ENCODE results near the gene ZBTB48.

The ZBTB48 gene

GRCh38 chr1:6585081-6585722 is 5.4 kb downstream of the ZBTB48 start:
- Histone ChIP-seq H3K27ac (ENCODE audit: low read depth, low read length) (no peak overlapping the region), H3K4me1 (ENCODE audit: control insufficient read depth, insufficient read depth, low read length, unreplicated experiment) (peaks cover 14% of the 10 kb centered on the region), H3K36me3 (ENCODE audit: insufficient read depth, low read length) (no peaks in the 10 kb centered on the region), H3K27me3 (ENCODE audit: insufficient read depth, low read length) (no peaks in the 10 kb centered on the region), H3K79me2 (ENCODE audit: control insufficient read depth, insufficient read depth, low read length, unreplicated experiment) (peaks cover 7% of the 10 kb centered on the region), H2AFZ (ENCODE audit: low read length, unreplicated experiment) (no peak overlapping the region), H3K4me3 (ENCODE audit: low read depth, low read length) (no peak overlapping the region)

- Histone ChIP-seq H3K27me3 (ENCODE audit: insufficient read depth, low read length) (no peaks in the 10 kb centered on the region), H2AFZ (ENCODE audit: low read length, unreplicated experiment) (no peak overlapping the region), H3K27ac (ENCODE audit: low read depth, low read length) (no peak overlapping the region), H3K4me1 (ENCODE audit: control insufficient read depth, insufficient read depth, low read length, unreplicated experiment) (peaks cover 10% of the 10 kb centered on the region), H3K36me3 (ENCODE audit: insufficient read depth, low read length) (no peaks in the 10 kb centered on the region), H3K4me3 (ENCODE audit: low read depth, low read length) (no peak overlapping the region), H3K79me2 (ENCODE audit: control insufficient read depth, insufficient read depth, low read length, unreplicated experiment) (peaks cover under 1% of the 10 kb centered on the region)
These were observed 6.0 kb downstream of the ZBTB48 start for GRCh38 chr1:6585841-6586240.

GRCh38 chr1:6586404-6586816 is 6.6 kb downstream of the ZBTB48 start:
- H3K27me3 ChIP-seq (ENCODE audit: insufficient read depth, low read length), result no peaks in the 10 kb centered on the region
- no peak overlapping the region for H3K4me3 ChIP-seq (ENCODE audit: low read depth, low read length)
- H3K36me3 ChIP-seq (ENCODE audit: insufficient read depth, low read length), result no peaks in the 10 kb centered on the region
- no peak overlapping the region for H2AFZ ChIP-seq (ENCODE audit: low read length, unreplicated experiment)
- H3K79me2 ChIP-seq (ENCODE audit: control insufficient read depth, insufficient read depth, low read length, unreplicated experiment), result no peaks in the 10 kb centered on the region
- no peak overlapping the region for H3K27ac ChIP-seq (ENCODE audit: low read depth, low read length)
- H3K4me1 ChIP-seq (ENCODE audit: control insufficient read depth, insufficient read depth, low read length, unreplicated experiment), result peaks cover 5% of the 10 kb centered on the region

- Histone ChIP-seq H2AFZ (ENCODE audit: low read length, unreplicated experiment) (no peak overlapping the region), H3K4me1 (ENCODE audit: control insufficient read depth, insufficient read depth, low read length, unreplicated experiment) (no peaks in the 10 kb centered on the region), H3K79me2 (ENCODE audit: control insufficient read depth, insufficient read depth, low read length, unreplicated experiment) (no peaks in the 10 kb centered on the region), H3K36me3 (ENCODE audit: insufficient read depth, low read length) (no peaks in the 10 kb centered on the region), H3K27me3 (ENCODE audit: insufficient read depth, low read length) (no peaks in the 10 kb centered on the region), H3K27ac (ENCODE audit: low read depth, low read length) (no peak overlapping the region), H3K4me3 (ENCODE audit: low read depth, low read length) (no peak overlapping the region)
These were observed 7.6 kb downstream of the ZBTB48 start for GRCh38 chr1:6587261-6588005.

DNA sequence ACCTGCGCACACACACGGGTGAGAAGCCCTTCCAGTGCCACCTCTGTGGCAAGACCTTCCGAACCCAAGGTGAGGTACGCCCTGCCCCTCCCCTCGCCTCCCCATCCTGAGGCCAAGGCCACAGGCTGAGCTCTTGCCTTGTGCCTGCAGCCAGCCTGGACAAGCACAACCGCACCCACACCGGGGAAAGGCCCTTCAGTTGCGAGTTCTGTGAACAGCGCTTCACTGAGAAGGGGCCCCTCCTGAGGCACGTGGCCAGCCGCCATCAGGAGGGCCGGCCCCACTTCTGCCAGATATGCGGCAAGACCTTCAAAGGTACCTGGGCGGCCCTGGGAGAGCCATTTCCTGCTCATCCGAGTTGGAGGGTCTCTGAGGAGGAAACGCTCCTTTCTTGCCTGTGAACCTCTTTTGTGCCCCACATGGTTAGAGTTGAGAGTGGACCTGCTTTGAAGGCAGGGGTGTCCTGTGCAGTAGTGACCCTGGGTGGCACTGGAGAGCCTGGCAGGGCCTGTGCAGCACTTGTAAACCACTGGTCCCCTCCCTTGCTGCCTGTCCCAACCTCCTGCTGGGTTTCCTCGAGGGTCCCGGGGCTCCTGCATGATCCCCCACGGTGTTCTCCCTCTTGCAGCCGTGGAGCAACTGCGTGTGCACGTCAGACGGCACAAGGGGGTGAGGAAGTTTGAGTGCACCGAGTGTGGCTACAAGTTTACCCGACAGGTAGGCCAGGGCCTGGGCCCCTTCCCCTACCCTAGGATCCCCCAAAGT is 8.5 kb downstream of the ZBTB48 start:
- H3K27ac ChIP-seq (ENCODE audit: low read depth, low read length), result no peak overlapping the region
- no peak overlapping the region for H2AFZ ChIP-seq (ENCODE audit: low read length, unreplicated experiment)
- no peak overlapping the region for H3K4me3 ChIP-seq (ENCODE audit: low read depth, low read length)
- peaks cover 3% of the 10 kb centered on the region for H3K79me2 ChIP-seq (ENCODE audit: control insufficient read depth, insufficient read depth, low read length, unreplicated experiment)
- H3K27me3 ChIP-seq (ENCODE audit: insufficient read depth, low read length), result no peaks in the 10 kb centered on the region
- H3K4me1 ChIP-seq (ENCODE audit: control insufficient read depth, insufficient read depth, low read length, unreplicated experiment), result no peaks in the 10 kb centered on the region
- no peaks in the 10 kb centered on the region for H3K36me3 ChIP-seq (ENCODE audit: insufficient read depth, low read length)

DNA sequence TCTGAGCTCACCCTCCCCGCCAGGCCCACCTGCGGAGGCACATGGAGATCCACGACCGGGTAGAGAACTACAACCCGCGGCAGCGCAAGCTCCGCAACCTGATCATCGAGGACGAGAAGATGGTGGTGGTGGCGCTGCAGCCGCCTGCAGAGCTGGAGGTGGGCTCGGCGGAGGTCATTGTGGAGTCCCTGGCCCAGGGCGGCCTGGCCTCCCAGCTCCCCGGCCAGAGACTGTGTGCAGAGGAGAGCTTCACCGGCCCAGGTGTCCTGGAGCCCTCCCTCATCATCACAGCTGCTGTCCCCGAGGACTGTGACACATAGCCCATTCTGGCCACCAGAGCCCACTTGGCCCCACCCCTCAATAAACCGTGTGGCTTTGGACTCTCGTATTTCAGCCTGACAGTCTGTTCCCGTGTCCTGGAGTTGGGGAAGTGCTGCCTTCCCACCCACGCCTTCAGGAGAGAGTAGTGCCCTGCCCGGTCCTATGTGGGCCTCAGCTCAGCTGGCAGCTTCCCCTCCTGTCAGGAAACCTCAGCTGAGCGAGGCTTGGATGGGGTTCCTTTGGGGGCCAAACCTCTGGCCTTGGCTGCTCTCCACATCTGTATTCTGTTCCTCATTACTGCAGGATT is 9.2 kb downstream of the ZBTB48 start:
- Histone ChIP-seq H3K4me1 (ENCODE audit: control insufficient read depth, insufficient read depth, low read length, unreplicated experiment) (no peaks in the 10 kb centered on the region), H2AFZ (ENCODE audit: low read length, unreplicated experiment) (no peak overlapping the region), H3K4me3 (ENCODE audit: low read depth, low read length) (no peak overlapping the region), H3K27ac (ENCODE audit: low read depth, low read length) (no peak overlapping the region), H3K27me3 (ENCODE audit: insufficient read depth, low read length) (no peaks in the 10 kb centered on the region), H3K36me3 (ENCODE audit: insufficient read depth, low read length) (peaks cover 6% of the 10 kb centered on the region; the same call in 1 of the 2 replicates), H3K79me2 (ENCODE audit: control insufficient read depth, insufficient read depth, low read length, unreplicated experiment) (peaks cover 3% of the 10 kb centered on the region)

- H3K36me3 ChIP-seq (ENCODE audit: insufficient read depth, low read length), result peaks cover 7% of the 10 kb centered on the region; the same call in 1 of the 2 replicates
- no peak overlapping the region for H3K27ac ChIP-seq (ENCODE audit: low read depth, low read length)
- H3K4me1 ChIP-seq (ENCODE audit: control insufficient read depth, insufficient read depth, low read length, unreplicated experiment), result no peaks in the 10 kb centered on the region
- H2AFZ ChIP-seq (ENCODE audit: low read length, unreplicated experiment), result no peak overlapping the region
- no peaks in the 10 kb centered on the region for H3K27me3 ChIP-seq (ENCODE audit: insufficient read depth, low read length)
- H3K4me3 ChIP-seq (ENCODE audit: low read depth, low read length), result no peak overlapping the region
- peaks cover 3% of the 10 kb centered on the region for H3K79me2 ChIP-seq (ENCODE audit: control insufficient read depth, insufficient read depth, low read length, unreplicated experiment)
These were observed 10.3 kb downstream of the ZBTB48 start for GRCh38 chr1:6590046-6590445.

DNA sequence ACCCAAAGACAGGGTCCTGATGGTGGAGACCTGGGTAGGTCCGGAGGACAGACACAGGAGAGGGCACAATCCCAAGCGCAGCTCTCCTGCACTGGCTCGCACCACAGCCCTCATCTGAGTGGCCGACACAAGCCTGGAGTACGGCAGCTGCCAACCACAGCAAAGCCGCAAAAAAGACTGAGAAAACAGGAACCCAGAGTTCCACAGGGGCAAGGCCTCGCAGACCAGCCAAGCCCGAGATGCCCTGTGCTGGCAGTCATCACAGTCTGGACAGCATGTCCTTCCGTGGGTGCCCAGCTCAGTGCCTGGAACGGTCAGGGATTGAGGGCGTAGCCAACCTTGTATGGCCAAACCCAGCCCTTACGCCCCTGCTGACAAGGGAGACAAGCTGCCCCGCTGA is 11.4 kb downstream of the ZBTB48 start:
- no peak overlapping the region for H3K4me3 ChIP-seq (ENCODE audit: low read depth, low read length)
- no peaks in the 10 kb centered on the region for H3K27me3 ChIP-seq (ENCODE audit: insufficient read depth, low read length)
- no peak overlapping the region for H2AFZ ChIP-seq (ENCODE audit: low read length, unreplicated experiment)
- no peaks in the 10 kb centered on the region for H3K4me1 ChIP-seq (ENCODE audit: control insufficient read depth, insufficient read depth, low read length, unreplicated experiment)
- H3K79me2 ChIP-seq (ENCODE audit: control insufficient read depth, insufficient read depth, low read length, unreplicated experiment), result peaks cover 11% of the 10 kb centered on the region
- H3K36me3 ChIP-seq (ENCODE audit: insufficient read depth, low read length), result peaks cover 7% of the 10 kb centered on the region; the same call in 1 of the 2 replicates
- H3K27ac ChIP-seq (ENCODE audit: low read depth, low read length), result no peak overlapping the region

DNA sequence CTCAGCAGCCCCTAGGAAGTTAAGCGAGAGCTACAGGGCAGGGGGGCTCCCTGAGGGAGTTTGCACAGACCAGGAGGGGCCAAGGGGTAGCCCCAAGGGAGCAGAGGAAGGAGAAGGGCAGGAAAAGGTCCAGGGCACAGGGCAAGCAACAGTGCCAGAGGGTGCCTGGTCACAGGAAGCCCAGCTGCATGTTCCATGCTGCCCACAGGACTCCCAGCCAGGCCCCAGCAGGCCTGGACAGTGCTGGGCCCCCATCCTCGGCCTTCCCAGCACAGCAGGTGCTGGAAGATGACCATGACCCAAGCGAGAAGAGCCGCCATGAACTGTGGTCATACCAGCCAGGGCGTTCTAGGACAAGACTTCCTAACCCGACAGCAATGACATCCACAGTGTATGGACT is 11.8 kb downstream of the ZBTB48 start:
- peaks cover 7% of the 10 kb centered on the region; the same call in 1 of the 2 replicates for H3K36me3 ChIP-seq (ENCODE audit: insufficient read depth, low read length)
- no peak overlapping the region for H3K27ac ChIP-seq (ENCODE audit: low read depth, low read length)
- no peak overlapping the region for H3K4me3 ChIP-seq (ENCODE audit: low read depth, low read length)
- H3K79me2 ChIP-seq (ENCODE audit: control insufficient read depth, insufficient read depth, low read length, unreplicated experiment), result peaks cover 16% of the 10 kb centered on the region
- H3K27me3 ChIP-seq (ENCODE audit: insufficient read depth, low read length), result no peaks in the 10 kb centered on the region
- no peak overlapping the region for H2AFZ ChIP-seq (ENCODE audit: low read length, unreplicated experiment)
- no peaks in the 10 kb centered on the region for H3K4me1 ChIP-seq (ENCODE audit: control insufficient read depth, insufficient read depth, low read length, unreplicated experiment)

DNA sequence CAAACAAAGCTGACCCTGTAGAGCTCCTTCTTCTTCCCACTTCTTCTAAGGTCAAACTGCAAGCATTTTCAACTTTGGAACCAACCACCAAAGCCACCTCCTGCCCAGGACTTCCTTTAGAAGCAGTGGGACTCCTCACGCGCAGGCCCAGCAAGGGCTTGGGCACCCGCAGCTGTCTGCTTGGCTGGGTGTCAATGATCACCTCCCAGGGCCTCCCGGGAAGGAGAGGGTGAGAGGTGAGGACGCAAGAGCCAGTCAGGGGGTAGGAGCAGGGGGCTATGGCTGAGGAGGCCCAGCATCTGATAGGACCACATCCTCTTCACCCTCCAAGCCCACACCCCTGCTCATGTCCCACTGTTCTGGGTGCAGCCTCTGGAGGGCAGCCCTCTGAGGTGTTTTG is 12.6 kb downstream of the ZBTB48 start:
- Histone ChIP-seq H3K4me3 (ENCODE audit: low read depth, low read length) (no peak overlapping the region), H3K27me3 (ENCODE audit: insufficient read depth, low read length) (no peaks in the 10 kb centered on the region), H2AFZ (ENCODE audit: low read length, unreplicated experiment) (no peak overlapping the region), H3K27ac (ENCODE audit: low read depth, low read length) (no peak overlapping the region), H3K36me3 (ENCODE audit: insufficient read depth, low read length) (peaks cover 11% of the 10 kb centered on the region; the same call in 1 of the 2 replicates), H3K79me2 (ENCODE audit: control insufficient read depth, insufficient read depth, low read length, unreplicated experiment) (peaks cover 24% of the 10 kb centered on the region), H3K4me1 (ENCODE audit: control insufficient read depth, insufficient read depth, low read length, unreplicated experiment) (peaks cover 5% of the 10 kb centered on the region)

Measured in ACC112 (cell line).